ENCODE results near the gene KLHL20. TPM values are rescaled to one million over a fixed set of nuclear protein-coding genes. Genes with fewer than 3 reads are reported as not detected.

KLHL20 gene
- total and polyA plus RNA-seq, 9 donors = 15.6 to 33.4 (median 23.0) TPM

GRCh38 chr1:173775578-173776226 is 60.9 kb downstream of the KLHL20 start:
- Histone ChIP-seq H3K4me1 (ENCODE audit: insufficient read depth) (no peaks in the 10 kb centered on the region), H3K4me3 (no peak overlapping the region), H3K36me3 (no peaks in the 10 kb centered on the region), H3K27me3 (no peaks in the 10 kb centered on the region), H3K27ac (no peak overlapping the region), H3K9me3 (no peaks in the 10 kb centered on the region)
- WGBS, 3 donors = 81 to 87% (median 83%) methylated on average over 5 of the region's 5 CpGs
- intact Hi-C loops (cut with DNase I) = no loop called here
- TF ChIP-seq POLR2A (IDR thresholded peaks at IDR 0.05) (no peak), CTCF (IDR thresholded peaks at IDR 0.05) (no peak), EP300 (IDR thresholded peaks at IDR 0.05) (no peak)
- no peak for DNase-seq

GRCh38 chr1:173779936-173780335 is 65.2 kb downstream of the KLHL20 start:
- Histone ChIP-seq H3K36me3 (no peaks in the 10 kb centered on the region), H3K27ac (no peak overlapping the region), H3K27me3 (no peaks in the 10 kb centered on the region), H3K4me3 (no peak overlapping the region), H3K9me3 (no peaks in the 10 kb centered on the region), H3K4me1 (ENCODE audit: insufficient read depth) (no peaks in the 10 kb centered on the region)
- no peak for TF ChIP-seq CTCF (IDR thresholded peaks at IDR 0.05)
- WGBS, 3 donors = 94 to 98% (median 98%) methylated on average over 4 of the region's 4 CpGs
- intact Hi-C loops (cut with DNase I) = no loop called here
- no peak for DNase-seq

- DNase-seq = no peak
Measured at GRCh38 chr1:173784997-173785396, 70.2 kb downstream of the KLHL20 start.

GRCh38 chr1:173789841-173790240 is 75.1 kb downstream of the KLHL20 start:
- H3K27ac ChIP-seq = no peak overlapping the region
- no peaks in the 10 kb centered on the region for H3K4me1 ChIP-seq (ENCODE audit: insufficient read depth)
- WGBS, 3 donors = 93 to 96% (median 95%) methylated on average over 2 of the region's 2 CpGs
- TF ChIP-seq CTCF (IDR thresholded peaks at IDR 0.05) (no peak), POLR2A (IDR thresholded peaks at IDR 0.05) (no peak), EP300 (IDR thresholded peaks at IDR 0.05) (no peak)
- no peaks in the 10 kb centered on the region for H3K27me3 ChIP-seq
- intact Hi-C loops (cut with DNase I) = no loop called here
- no peaks in the 10 kb centered on the region for H3K9me3 ChIP-seq
- no peak for DNase-seq
- no peaks in the 10 kb centered on the region for H3K36me3 ChIP-seq
- H3K4me3 ChIP-seq = no peak overlapping the region

More at GRCh38 chr1:173784997-173785396, 70.2 kb downstream of the KLHL20 start:
- intact Hi-C loops (cut with DNase I) = no loop called here
- Histone ChIP-seq H3K27me3 (no peaks in the 10 kb centered on the region), H3K27ac (no peak overlapping the region), H3K9me3 (no peaks in the 10 kb centered on the region), H3K4me3 (no peak overlapping the region), H3K4me1 (ENCODE audit: insufficient read depth) (no peaks in the 10 kb centered on the region), H3K36me3 (no peaks in the 10 kb centered on the region)
- TF ChIP-seq POLR2A (IDR thresholded peaks at IDR 0.05) = no peak
- no peak for TF ChIP-seq CTCF (IDR thresholded peaks at IDR 0.05)
- no peak for TF ChIP-seq EP300 (IDR thresholded peaks at IDR 0.05)
- 73 to 83% (median 80%) methylated on average over 7 of the region's 7 CpGs for WGBS, 3 donors
